GM19324 (cell line): Measurements from ENCODE around the gene AGBL1.
"Not testable (repeated sequence)": the region's sequence is repeated elsewhere in the genome, so short reads cannot be mapped to it uniquely, and the experiment has no call there.

Experiments used
- ATAC-seq: cut with Tn5 transposase; IDR thresholded peaks from one replicate; pipeline ENCODE4 v1.9.1; 2021; ENCODE audit warnings: mild to moderate bottlenecking, moderate library complexity; ENCODE audit not compliant: unreplicated experiment, low FRiP score

Gene AGBL1

GRCh38 chr15:86382341-86382740, 302.7 kb downstream of the AGBL1 start:
- ATAC-seq = no peak

GRCh38 chr15:86383611-86384010, 303.9 kb downstream of the AGBL1 start:
- no peak for ATAC-seq

GRCh38 chr15:86384186-86384585, 304.5 kb downstream of the AGBL1 start:
- no peak for ATAC-seq

GRCh38 chr15:86392296-86392695, 312.6 kb downstream of the AGBL1 start:
- ATAC-seq = no peak

GRCh38 chr15:86392874-86393273, 313.2 kb downstream of the AGBL1 start:
- ATAC-seq = no peak

- ATAC-seq = no peak
These were observed 315.2 kb downstream of the AGBL1 start for GRCh38 chr15:86394866-86395265.

- ATAC-seq = no peak
These were observed 319.6 kb downstream of the AGBL1 start for GRCh38 chr15:86399041-86399954.

- ATAC-seq = no peak
These were observed 323.6 kb downstream of the AGBL1 start for GRCh38 chr15:86403221-86403620.

GRCh38 chr15:86403914-86404583, 324.4 kb downstream of the AGBL1 start:
- ATAC-seq = no peak

GRCh38 chr15:86408261-86408660, 328.6 kb downstream of the AGBL1 start:
- ATAC-seq = no peak

GRCh38 chr15:86411916-86412315, 332.2 kb downstream of the AGBL1 start:
- ATAC-seq = no peak

GRCh38 chr15:86413191-86413590, 333.5 kb downstream of the AGBL1 start:
- ATAC-seq = no peak

GRCh38 chr15:86425746-86426145, 346.1 kb downstream of the AGBL1 start:
- no peak for ATAC-seq

- ATAC-seq = no peak
These were observed 353.2 kb downstream of the AGBL1 start for GRCh38 chr15:86432861-86433260.

GRCh38 chr15:86433983-86434382, 354.3 kb downstream of the AGBL1 start:
- ATAC-seq = no peak

GRCh38 chr15:86439614-86440013, 359.9 kb downstream of the AGBL1 start:
- no peak for ATAC-seq

GRCh38 chr15:86444527-86444926, 364.9 kb downstream of the AGBL1 start:
- no peak for ATAC-seq

GRCh38 chr15:86445579-86446252, 366.0 kb downstream of the AGBL1 start:
- ATAC-seq = no peak

GRCh38 chr15:86446253-86446640, 366.6 kb downstream of the AGBL1 start:
- no peak for ATAC-seq

GRCh38 chr15:86465470-86466039, 385.9 kb downstream of the AGBL1 start:
- ATAC-seq = not testable (repeated sequence)

GRCh38 chr15:86481720-86482119, 402.0 kb downstream of the AGBL1 start:
- ATAC-seq = no peak
